Measurements from ENCODE around the gene HNF4A. TPM values are rescaled to one million over a fixed set of nuclear protein-coding genes. Genes with fewer than 3 reads are reported as not detected.

Gene HNF4A
- total RNA-seq, 1 donor from 2014 or later, result not detected

GRCh38 chr20:44411020-44411756 lies 55.7 kb downstream of the HNF4A start:
- Histone ChIP-seq H3K27me3 (no peaks in the 10 kb centered on the region), H3K4me1 (no peaks in the 10 kb centered on the region), H3K9me3 (no peaks in the 10 kb centered on the region), H3K36me3 (no peaks in the 10 kb centered on the region), H3K4me3 (no peak overlapping the region), H3K27ac (no peak overlapping the region)
- DNase-seq (ENCODE audit: extremely low spot score in 2 of 2), result no peak
- TF ChIP-seq POLR2A (IDR thresholded peaks at IDR 0.05), result no peak
- TF ChIP-seq, protein P1, sequence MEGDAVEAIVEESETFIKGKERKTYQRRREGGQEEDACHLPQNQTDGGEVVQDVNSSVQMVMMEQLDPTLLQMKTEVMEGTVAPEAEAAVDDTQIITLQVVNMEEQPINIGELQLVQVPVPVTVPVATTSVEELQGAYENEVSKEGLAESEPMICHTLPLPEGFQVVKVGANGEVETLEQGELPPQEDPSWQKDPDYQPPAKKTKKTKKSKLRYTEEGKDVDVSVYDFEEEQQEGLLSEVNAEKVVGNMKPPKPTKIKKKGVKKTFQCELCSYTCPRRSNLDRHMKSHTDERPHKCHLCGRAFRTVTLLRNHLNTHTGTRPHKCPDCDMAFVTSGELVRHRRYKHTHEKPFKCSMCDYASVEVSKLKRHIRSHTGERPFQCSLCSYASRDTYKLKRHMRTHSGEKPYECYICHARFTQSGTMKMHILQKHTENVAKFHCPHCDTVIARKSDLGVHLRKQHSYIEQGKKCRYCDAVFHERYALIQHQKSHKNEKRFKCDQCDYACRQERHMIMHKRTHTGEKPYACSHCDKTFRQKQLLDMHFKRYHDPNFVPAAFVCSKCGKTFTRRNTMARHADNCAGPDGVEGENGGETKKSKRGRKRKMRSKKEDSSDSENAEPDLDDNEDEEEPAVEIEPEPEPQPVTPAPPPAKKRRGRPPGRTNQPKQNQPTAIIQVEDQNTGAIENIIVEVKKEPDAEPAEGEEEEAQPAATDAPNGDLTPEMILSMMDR (IDR thresholded peaks at IDR 0.05), result no peak
- TF ChIP-seq POLR2AphosphoS5 (IDR thresholded peaks at IDR 0.05; ENCODE audit: insufficient read depth in 1 of 2, low read depth in 1 of 2), result no peak
- intact Hi-C loops (cut with DNase I), result no loop called here

- Histone ChIP-seq H3K4me3 (no peak overlapping the region), H3K36me3 (no peaks in the 10 kb centered on the region), H3K9me3 (no peaks in the 10 kb centered on the region), H3K27me3 (no peaks in the 10 kb centered on the region), H3K4me1 (no peaks in the 10 kb centered on the region), H3K27ac (no peak overlapping the region)
- no peak for TF ChIP-seq POLR2AphosphoS5 (IDR thresholded peaks at IDR 0.05; ENCODE audit: insufficient read depth in 1 of 2, low read depth in 1 of 2)
- TF ChIP-seq POLR2A (IDR thresholded peaks at IDR 0.05), result no peak
- TF ChIP-seq, protein P1 (IDR thresholded peaks at IDR 0.05), result no peak
- intact Hi-C loops (cut with DNase I), result no loop called here
- DNase-seq (ENCODE audit: extremely low spot score in 2 of 2), result no peak
These were observed 56.4 kb downstream of the HNF4A start for GRCh38 chr20:44411757-44412401.

- TF ChIP-seq, protein P1 (IDR thresholded peaks at IDR 0.05), result no peak
- TF ChIP-seq POLR2AphosphoS5 (IDR thresholded peaks at IDR 0.05; ENCODE audit: insufficient read depth in 1 of 2, low read depth in 1 of 2), result no peak
- TF ChIP-seq POLR2A (IDR thresholded peaks at IDR 0.05), result no peak
These were observed 57.1 kb downstream of the HNF4A start for GRCh38 chr20:44412402-44413144.

DNA sequence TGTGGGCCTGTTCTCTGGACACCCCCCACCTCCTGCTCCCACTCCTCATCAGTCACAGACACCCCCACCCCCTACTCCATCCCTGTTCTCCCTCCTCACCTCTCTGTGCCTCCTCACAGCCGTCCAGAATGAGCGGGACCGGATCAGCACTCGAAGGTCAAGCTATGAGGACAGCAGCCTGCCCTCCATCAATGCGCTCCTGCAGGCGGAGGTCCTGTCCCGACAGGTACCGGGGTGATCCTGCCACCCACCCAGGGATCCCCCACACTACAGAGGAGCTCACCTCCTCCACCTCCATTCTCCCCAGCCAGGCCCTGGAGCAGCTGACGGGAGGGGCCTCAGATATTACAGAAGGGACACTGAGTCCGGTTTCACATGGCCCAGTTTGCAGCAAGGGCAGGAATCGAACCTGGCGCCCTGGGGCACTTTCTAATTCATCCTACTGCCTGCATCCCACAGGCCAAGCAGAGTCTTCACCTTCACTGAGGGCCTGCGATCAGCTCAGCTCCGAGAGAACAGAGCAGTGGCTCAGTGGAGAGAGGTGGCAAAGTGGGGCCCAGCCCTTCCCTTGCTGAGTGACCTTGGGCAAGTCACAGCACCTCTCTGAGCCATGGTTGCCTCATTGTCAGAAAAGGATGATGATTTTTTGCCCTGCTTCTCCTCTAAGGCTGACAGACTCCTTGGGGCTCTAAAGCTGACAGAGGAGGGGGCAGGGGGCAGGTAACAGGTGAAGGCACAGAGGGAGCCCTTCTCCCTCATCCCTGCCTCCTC lies 58.3 kb downstream of the HNF4A start:
- intact Hi-C loops (cut with DNase I), result no loop called here
- Histone ChIP-seq H3K36me3 (no peaks in the 10 kb centered on the region), H3K4me3 (no peak overlapping the region), H3K27ac (no peak overlapping the region), H3K9me3 (no peaks in the 10 kb centered on the region), H3K27me3 (no peaks in the 10 kb centered on the region), H3K4me1 (no peaks in the 10 kb centered on the region)
- TF ChIP-seq POLR2A (IDR thresholded peaks at IDR 0.05) (no peak), POLR2AphosphoS5 (IDR thresholded peaks at IDR 0.05; ENCODE audit: insufficient read depth in 1 of 2, low read depth in 1 of 2) (no peak)
- TF ChIP-seq, protein P1 (IDR thresholded peaks at IDR 0.05), result no peak
- no peak for DNase-seq (ENCODE audit: extremely low spot score in 2 of 2)

More at GRCh38 chr20:44412402-44413144, 57.1 kb downstream of the HNF4A start:
- Histone ChIP-seq H3K27me3 (no peaks in the 10 kb centered on the region), H3K36me3 (no peaks in the 10 kb centered on the region), H3K9me3 (no peaks in the 10 kb centered on the region), H3K4me3 (no peak overlapping the region), H3K4me1 (no peaks in the 10 kb centered on the region), H3K27ac (no peak overlapping the region)
- intact Hi-C loops (cut with DNase I), result no loop called here
- DNase-seq (ENCODE audit: extremely low spot score in 2 of 2), result no peak
